Measurements from ENCODE around the gene CHMP4B. TPM values are rescaled to one million over a fixed set of nuclear protein-coding genes. Genes with fewer than 3 reads are reported as not detected.

CHMP4B gene
- total RNA-seq, 2 donors from 2014 or later, result 75.7 to 85.8 TPM

DNA sequence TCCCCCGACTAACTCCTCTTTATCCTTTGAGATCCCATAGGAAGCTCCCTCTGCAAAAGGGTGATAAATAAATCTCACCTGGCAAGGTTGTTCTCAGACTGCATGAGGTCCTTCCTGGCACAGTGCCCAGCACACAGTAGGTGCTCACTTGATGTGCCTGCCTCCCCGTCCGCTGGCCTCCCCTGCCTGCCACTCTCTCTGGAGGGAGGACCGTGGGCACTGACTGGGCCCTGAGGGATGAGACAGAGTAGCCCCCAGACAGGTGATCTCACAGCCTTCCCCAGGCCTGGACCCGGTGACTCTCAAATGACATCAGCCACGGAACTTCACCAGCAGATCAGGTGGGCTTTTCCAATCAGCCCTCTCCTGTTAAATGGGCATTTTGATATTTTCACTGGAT lies 57.4 kb downstream of the CHMP4B start:
- DNase-seq (ENCODE audit: low spot score), result no peak
- Histone ChIP-seq H3K27ac (no peak overlapping the region), H3K27me3 (replicated peaks; ENCODE audit: insufficient read depth) (no peaks in the 10 kb centered on the region), H3K4me3 (no peak overlapping the region), H3K4me1 (replicated peaks) (no peaks in the 10 kb centered on the region), H3K9me3 (no peaks in the 10 kb centered on the region), H3K36me3 (no peaks in the 10 kb centered on the region)
- intact Hi-C loops (cut with DNase I), result no loop called here
- no peak for TF ChIP-seq POLR2A (IDR thresholded peaks at IDR 0.05)
- no peak for TF ChIP-seq POLR2AphosphoS5 (IDR thresholded peaks at IDR 0.05)
- TF ChIP-seq, protein P1, sequence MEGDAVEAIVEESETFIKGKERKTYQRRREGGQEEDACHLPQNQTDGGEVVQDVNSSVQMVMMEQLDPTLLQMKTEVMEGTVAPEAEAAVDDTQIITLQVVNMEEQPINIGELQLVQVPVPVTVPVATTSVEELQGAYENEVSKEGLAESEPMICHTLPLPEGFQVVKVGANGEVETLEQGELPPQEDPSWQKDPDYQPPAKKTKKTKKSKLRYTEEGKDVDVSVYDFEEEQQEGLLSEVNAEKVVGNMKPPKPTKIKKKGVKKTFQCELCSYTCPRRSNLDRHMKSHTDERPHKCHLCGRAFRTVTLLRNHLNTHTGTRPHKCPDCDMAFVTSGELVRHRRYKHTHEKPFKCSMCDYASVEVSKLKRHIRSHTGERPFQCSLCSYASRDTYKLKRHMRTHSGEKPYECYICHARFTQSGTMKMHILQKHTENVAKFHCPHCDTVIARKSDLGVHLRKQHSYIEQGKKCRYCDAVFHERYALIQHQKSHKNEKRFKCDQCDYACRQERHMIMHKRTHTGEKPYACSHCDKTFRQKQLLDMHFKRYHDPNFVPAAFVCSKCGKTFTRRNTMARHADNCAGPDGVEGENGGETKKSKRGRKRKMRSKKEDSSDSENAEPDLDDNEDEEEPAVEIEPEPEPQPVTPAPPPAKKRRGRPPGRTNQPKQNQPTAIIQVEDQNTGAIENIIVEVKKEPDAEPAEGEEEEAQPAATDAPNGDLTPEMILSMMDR (IDR thresholded peaks at IDR 0.05), result no peak
- 64% methylated on average over 6 of the region's 6 CpGs for WGBS

DNA sequence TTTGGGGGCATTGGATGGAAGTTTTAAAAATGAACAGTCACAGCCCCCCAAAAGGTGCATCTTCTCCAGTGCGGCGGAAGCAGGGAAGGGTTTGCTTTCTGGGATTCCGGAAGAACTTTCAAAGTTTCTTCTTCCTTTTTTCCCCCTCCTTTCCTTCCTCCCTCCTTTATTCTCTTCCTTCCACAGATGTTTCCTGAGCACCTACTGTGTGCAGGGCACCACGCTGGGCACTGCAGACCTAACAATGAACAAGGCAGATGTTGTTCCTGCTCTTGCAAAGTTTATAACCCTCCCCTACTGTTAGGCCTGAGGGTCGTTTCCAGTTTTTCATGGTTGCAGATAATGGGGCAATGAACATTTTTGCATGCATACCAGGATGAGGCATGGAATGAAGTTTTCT lies 58.1 kb downstream of the CHMP4B start:
- intact Hi-C loops (cut with DNase I), result no loop called here
- no peaks in the 10 kb centered on the region for H3K9me3 ChIP-seq
- no peaks in the 10 kb centered on the region for H3K4me1 ChIP-seq (replicated peaks)
- 90% methylated on average over 5 of the region's 5 CpGs for WGBS
- H3K36me3 ChIP-seq, result no peaks in the 10 kb centered on the region
- no peak for DNase-seq (ENCODE audit: low spot score)
- no peaks in the 10 kb centered on the region for H3K27me3 ChIP-seq (replicated peaks; ENCODE audit: insufficient read depth)
- TF ChIP-seq POLR2A (IDR thresholded peaks at IDR 0.05) (no peak), POLR2AphosphoS5 (IDR thresholded peaks at IDR 0.05) (no peak)
- TF ChIP-seq, protein P1 (IDR thresholded peaks at IDR 0.05), result no peak
- H3K27ac ChIP-seq, result no peak overlapping the region
- H3K4me3 ChIP-seq, result no peak overlapping the region

DNA sequence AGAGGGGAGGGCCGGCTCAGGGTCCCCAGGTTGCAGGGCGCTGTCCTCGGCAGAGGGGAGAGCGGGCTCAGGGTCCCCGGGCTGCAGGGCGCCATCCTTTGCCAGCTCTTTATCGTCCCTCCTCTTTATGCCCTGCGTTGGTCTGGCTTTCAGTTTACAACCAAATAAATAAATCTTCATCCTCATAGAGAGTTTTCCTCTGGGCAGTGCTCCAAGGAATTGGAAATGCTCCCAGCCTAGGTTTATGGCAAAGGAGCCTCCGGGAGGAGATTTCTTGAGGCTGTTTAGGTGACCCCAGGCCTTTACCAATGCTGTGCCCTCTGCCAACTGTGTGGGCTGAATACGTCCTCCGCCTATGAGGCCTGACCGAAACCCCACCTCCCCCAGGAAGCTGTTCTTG lies 60.2 kb downstream of the CHMP4B start:
- DNase-seq (ENCODE audit: low spot score), result peak; percentile 67

DNA sequence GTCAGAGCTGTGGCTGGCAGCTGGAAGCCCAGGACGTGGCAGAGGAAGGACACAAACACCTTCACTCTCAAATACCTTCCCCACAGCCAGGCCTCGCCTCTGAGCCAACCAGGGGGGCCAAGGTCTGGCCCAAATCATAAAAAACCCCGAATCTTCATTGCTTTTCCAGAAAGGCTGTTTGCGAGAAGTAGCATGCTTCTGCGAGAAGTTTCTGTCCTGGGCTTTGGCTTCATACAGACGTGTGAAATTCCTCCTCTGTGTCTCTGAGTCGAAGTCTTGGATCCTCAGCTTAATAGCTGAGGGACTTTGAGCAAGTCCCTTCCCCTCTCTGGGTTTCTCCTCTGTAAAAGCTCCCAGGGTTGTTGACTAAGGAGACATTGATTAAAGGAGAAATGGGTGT lies 63.0 kb downstream of the CHMP4B start:
- Histone ChIP-seq H3K27me3 (replicated peaks; ENCODE audit: insufficient read depth) (no peaks in the 10 kb centered on the region), H3K36me3 (no peaks in the 10 kb centered on the region), H3K4me1 (replicated peaks) (no peaks in the 10 kb centered on the region), H3K9me3 (no peaks in the 10 kb centered on the region), H3K4me3 (no peak overlapping the region), H3K27ac (no peak overlapping the region)
- 56% methylated on average over 7 of the region's 7 CpGs for WGBS
- TF ChIP-seq, protein P1 (IDR thresholded peaks at IDR 0.05), result no peak
- TF ChIP-seq POLR2AphosphoS5 (IDR thresholded peaks at IDR 0.05) (no peak), POLR2A (IDR thresholded peaks at IDR 0.05) (no peak)
- no peak for DNase-seq (ENCODE audit: low spot score)
- intact Hi-C loops (cut with DNase I), result no loop called here

More for the DNA sequence above, 60.2 kb downstream of the CHMP4B start:
- Histone ChIP-seq H3K9me3 (no peaks in the 10 kb centered on the region), H3K27me3 (replicated peaks; ENCODE audit: insufficient read depth) (no peaks in the 10 kb centered on the region), H3K36me3 (no peaks in the 10 kb centered on the region), H3K4me1 (replicated peaks) (no peaks in the 10 kb centered on the region), H3K27ac (no peak overlapping the region), H3K4me3 (peak overlapping the region; percentile 11 to 21)
- intact Hi-C loops (cut with DNase I), result no loop called here
- peak; percentile 57 for TF ChIP-seq POLR2AphosphoS5 (IDR thresholded peaks at IDR 0.05)
- TF ChIP-seq, protein P1 (IDR thresholded peaks at IDR 0.05), result no peak
- WGBS, result 13% methylated on average over 12 of the region's 12 CpGs

DNA sequence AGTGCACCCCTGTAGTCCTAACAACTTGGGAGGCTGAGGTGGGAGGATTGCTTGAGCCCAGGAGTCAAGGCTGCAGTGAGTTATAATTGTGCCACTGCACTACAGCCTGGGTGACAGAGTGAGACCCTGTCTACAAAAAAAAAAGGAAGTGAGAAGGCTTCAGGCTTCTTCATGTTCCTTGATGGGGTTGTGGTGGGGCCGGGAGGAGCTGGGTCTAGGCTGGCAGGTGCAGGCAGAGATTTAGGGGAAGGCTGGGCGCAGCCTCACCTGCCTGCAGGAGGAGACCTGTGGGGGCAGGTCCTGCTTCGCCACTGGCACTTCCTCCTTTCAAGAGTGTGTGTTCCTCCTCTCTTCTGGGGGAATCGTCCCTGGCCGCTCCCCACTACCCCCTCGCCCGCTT lies 63.9 kb downstream of the CHMP4B start:
- Histone ChIP-seq H3K36me3 (no peaks in the 10 kb centered on the region), H3K4me1 (replicated peaks) (no peaks in the 10 kb centered on the region), H3K27ac (no peak overlapping the region), H3K27me3 (replicated peaks; ENCODE audit: insufficient read depth) (no peaks in the 10 kb centered on the region), H3K4me3 (no peak overlapping the region), H3K9me3 (no peaks in the 10 kb centered on the region)
- TF ChIP-seq, protein P1 (IDR thresholded peaks at IDR 0.05), result no peak
- no peak for TF ChIP-seq POLR2A (IDR thresholded peaks at IDR 0.05)
- TF ChIP-seq POLR2AphosphoS5 (IDR thresholded peaks at IDR 0.05), result no peak
- no peak for DNase-seq (ENCODE audit: low spot score)
- 75% methylated on average over 7 of the region's 7 CpGs for WGBS
- intact Hi-C loops (cut with DNase I), result no loop called here
